HG03460 (cell line): ENCODE measurements around the gene PDGFB.

Source experiments
- ATAC-seq: cut with Tn5 transposase; IDR thresholded peaks from one replicate; pipeline ENCODE4 v1.9.1; 2021; ENCODE audit not compliant: unreplicated experiment

PDGFB gene

DNA sequence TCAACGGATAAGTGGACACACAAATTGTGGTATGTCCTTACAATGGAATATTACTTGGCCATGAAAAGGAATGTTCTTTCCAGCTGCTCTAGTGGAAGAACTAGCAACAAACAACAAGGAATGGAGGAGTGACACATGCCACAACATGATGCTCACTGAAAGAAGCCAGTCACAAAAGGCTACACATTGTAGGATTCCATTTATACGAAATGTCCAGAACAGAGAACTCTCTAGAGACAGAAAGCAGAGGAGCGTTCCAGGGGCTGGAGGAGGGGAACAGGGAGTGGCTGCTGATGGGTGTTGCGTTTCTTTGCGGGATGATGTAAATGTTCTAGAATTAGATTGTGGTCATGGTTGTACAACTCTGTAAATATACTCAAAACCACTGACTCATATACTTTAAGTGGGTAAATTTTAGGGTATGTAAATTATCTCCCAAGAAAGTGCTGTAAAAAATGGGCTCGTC lies 32.4 kb upstream of the PDGFB start:
- no peak for ATAC-seq

GRCh38 chr22:39276440-39277141 lies 31.8 kb upstream of the PDGFB start:
- ATAC-seq = no peak

GRCh38 chr22:39275814-39276439 lies 31.1 kb upstream of the PDGFB start:
- ATAC-seq = no peak

DNA sequence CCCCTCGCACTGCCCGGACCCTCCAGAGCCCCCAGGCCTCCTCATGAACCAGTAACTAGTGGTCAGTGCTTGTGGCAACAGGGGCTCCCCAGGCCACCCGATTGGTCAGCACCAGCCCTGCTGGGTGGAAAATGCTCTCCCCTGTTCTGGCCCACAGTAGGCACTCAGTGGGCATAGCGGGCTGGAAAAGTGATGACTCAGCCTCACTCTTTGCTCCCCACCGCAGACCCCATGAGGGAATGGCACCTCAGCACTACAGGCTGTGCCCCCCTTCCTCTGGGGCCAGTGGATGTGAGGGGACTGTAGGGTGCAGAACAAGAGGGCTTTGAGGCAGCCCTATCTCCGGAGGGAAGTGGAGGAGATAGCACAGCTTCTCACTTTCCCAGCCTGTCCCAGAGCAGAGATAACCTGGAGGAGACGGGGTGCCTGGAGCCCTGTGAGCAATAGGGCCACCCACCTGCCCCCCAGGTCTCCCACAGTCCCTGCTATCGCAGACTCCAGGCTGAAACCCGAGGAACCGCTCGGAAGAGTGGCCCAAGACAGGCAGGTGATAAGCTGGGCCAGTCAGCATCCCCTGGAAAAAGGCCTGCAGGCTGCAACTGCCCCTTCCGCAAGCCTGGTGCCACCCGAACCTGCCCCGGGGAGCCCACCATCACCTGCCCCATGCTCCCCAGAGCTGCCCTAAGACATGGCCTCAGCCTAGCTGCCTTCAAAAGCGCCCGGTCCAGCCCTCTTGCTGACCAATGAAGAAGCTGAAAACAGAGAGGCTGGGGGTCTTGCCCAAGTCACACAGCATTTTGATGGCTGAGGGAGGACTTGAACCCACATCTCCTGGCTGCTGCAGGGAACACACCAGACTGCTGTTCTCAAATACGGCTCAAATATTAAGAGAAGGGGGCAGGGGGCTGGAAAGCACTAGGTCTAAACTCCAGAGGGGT lies 29.4 kb upstream of the PDGFB start:
- ATAC-seq = no peak

GRCh38 chr22:39270792-39271191 lies 26.0 kb upstream of the PDGFB start:
- no peak for ATAC-seq

DNA sequence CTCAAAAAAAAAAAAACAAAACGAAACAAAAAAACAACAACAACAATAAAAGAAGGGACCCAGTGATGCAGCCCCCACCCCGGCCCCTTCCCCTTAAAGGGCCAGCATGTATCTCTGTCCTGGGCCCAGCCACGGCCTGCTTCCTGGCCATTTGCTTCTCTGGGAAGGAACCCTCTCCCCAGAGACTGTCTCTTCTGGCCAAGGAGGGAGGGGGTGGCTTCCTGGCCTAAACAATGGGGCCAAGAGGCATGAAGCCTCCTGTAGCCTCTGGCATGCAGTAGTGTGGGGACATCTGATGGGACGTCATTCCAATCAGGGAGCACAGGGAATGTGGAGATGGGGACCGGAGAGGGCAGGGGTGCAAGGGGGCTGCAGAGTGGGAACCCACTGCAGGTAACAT lies 25.5 kb upstream of the PDGFB start:
- ATAC-seq = no peak

GRCh38 chr22:39269095-39269790 lies 24.5 kb upstream of the PDGFB start:
- no peak for ATAC-seq

DNA sequence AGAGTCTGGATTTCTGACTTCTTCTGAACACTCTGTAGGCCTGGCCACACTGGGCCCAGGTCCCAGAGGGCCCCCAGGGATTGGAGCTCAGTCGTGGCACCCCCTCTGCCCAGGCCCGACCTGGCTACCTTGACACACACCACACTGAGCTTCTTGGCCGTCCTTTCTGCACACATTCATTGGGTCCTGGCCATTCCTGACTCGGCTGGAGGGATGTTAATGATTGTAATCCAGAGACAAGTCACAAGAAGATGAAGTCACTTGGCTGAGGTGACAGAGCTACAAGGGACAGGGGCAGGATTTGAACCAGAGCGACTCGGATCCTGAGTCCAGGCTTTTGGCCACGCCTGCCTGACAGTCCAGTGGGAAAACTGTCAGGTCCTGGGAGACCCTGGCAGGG lies 23.9 kb upstream of the PDGFB start:
- no peak for ATAC-seq

GRCh38 chr22:39267974-39268373 lies 23.2 kb upstream of the PDGFB start:
- no peak for ATAC-seq

DNA sequence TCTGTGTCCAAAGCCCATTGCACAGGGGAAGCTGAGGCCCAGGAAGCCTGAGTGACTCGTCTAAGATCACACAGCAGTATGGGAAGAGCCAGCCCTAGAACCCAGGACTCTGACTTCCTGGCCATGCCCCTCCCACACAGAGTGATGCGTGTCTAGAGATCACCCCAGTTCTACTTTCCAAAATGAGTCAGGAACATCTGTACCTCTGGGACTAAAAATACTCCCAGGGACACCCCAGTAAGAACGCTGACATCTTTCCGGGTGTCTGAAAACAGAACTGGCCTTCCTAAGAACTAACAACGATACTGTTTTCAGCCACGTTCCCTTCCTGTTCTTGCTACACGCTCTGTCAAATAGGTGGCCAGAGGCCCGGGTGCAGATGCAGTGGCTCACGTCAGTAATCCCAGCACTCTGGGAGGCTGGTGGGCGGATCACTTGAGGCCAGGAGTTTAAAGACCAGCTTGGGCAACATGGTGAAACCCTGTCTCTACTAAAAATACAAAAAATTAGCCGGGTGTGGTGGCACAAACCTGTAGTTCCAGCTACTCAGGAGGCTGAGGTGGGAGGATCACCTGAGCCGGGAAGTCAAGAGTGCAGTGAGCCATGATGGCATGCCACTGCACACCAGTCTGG lies 21.7 kb upstream of the PDGFB start:
- peak; percentile 69 for ATAC-seq

DNA sequence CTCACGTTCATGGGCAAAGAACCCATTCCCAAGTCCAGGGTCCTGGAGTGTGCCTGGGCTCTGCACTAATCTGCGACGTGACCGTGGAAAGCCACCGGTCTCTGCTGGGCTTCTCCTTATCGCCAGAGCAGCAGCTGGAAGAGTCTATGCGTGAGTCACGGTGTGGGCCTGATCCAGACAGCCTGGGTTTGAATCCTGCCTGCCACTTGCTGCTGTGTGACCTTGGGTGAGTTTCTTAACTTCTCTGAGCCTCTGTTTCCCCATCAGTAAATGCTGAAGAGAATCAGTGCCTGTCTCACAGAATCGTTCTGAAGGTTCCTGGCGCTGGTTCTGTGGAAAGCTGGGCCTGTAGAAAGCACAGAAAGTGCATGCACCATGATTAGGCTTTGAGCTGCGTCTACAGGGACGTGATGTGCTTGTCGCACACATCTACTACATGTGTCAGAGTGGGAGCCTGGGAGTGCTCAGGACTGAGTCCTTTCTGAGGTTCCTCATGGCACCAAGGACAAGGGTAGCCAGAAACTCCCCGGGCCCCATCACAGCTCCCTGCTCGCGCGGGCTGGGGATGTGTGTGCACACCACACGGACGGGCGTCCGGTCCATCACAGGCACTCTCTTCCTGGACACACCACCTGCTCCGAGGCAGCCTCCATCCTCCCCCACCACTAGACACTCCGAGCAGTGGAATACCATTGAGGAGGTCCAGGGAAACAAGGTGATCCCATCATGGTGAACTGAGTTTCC lies 20.5 kb upstream of the PDGFB start:
- ATAC-seq = no peak

GRCh38 chr22:39264349-39265038 lies 19.7 kb upstream of the PDGFB start:
- no peak for ATAC-seq

GRCh38 chr22:39263626-39264348 lies 19.0 kb upstream of the PDGFB start:
- ATAC-seq = no peak

GRCh38 chr22:39259666-39260065 lies 14.9 kb upstream of the PDGFB start:
- no peak for ATAC-seq

DNA sequence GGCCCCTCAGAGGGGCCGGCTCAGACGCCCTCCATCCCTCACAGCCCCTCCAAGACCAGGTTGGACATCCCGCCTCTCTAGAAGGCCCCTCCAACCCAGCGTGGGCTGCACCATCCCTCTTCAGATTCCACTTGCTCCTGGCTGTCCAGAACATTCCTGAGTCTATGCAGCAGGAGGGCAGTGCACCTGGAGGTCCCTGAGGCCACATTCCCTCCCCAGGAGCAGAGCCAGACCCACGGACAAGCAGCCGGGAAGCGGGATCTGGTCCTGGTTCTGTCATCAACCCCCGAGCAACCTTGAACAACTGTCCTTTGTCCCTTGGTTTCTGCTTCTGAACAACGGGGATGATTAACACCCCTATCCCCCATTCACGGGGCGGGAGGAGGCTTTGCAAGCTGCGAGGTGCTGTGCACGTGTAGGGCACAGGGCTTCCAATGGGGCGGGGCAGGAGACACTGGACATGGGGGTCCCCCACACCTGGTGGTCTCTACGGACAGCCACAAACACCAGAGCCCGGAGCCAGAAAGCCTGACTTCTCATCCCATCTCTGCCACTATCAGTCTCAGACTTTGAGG lies 13.2 kb upstream of the PDGFB start:
- no peak for ATAC-seq

DNA sequence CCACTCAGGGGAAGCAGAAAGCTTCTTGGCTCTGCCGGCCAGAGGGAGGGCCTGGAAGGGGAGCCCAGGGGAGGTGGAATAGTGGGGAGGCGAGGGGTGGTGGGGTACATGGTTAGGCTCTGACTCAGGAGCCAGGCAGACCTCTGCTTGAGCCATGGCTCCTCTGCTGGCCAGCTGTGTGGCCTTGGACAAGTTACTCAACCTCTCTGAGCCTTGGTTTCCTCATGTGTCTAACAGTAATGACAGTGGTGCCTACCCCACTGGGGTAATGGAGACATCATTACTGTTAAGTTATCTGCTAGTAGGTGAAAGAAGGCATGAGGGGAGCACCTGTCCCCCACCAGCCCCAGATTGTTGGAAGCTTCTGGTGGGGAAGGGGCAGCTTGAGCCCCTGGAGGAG lies 12.2 kb upstream of the PDGFB start:
- ATAC-seq = no peak

- no peak for ATAC-seq
Measured at GRCh38 chr22:39256186-39256552, 11.4 kb upstream of the PDGFB start.

DNA sequence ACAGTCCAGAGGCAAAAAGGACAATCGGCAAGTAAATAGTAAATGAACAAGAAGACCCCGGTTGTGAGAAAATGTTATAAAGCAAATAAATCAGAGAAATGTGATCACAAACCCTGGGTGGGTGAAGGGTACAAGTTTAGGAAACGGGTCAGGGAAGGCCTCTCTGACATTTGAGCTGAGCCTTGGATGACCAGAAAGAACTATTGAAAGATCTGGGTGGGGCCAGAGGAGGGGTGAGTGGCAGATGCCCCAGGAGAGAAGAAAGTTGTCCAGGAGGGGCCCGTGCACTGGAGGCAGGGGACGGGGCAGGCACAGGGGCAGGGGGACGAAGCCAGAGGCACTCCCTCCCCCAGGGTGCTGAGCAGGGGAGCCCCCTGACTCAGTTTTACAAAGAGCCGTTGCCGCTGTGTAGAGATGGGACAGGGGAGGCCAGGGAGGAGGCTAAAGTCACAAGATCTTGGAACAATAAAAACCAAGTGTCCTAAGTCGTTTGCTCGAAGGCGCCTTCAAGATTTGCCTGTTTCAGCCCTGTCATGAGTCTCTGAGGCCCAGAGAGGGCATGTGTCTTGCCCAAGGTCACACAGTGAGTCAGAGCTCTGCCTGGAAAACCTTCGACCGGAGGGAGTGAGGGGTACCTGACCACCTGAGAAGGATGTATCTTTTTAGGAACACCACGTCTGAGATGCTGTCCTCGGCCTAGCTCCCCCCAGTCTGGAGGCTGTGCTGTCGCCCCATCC lies 10.8 kb upstream of the PDGFB start:
- no peak for ATAC-seq
